ENCODE measurements around the gene ERGIC1. TPM values are rescaled to one million over a fixed set of nuclear protein-coding genes. Genes with fewer than 3 reads are reported as not detected.

ERGIC1 gene
- total and polyA plus RNA-seq, 2 of the 8 experiments (the other 6 are each of a cell fraction or from before 2014, with no cell fraction given) = 95.3 to 106 TPM

DNA sequence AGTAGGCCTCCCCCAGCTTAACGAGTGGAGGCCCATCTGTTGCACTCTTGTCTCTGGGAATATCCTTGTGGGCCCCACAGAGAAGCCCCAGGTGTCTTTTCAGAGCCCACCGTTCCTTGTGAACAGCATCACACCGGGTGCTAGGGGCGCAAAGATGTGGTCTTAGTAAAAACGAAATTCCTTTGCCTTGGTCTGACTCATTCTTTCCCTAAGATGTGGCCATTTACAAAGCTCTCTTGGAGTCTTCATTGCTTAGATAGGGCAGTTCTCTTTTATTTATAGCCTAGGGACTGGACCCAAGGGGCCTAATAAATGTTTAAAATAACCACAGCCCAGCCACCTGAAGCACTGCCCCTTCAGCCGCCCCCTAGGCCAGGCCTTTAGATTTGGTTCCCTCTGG is 72.4 kb downstream of the ERGIC1 start:
- no peak overlapping the region; the same call in 1 of the 2 replicates for H2AK5ac ChIP-seq (ENCODE audit: low read depth, low read length)
- no peak overlapping the region for H2BK12ac ChIP-seq (ENCODE audit: low read depth, low read length)
- ChIA-PET CTCF (ENCODE audit: partially characterized antibody) (interaction anchor here (1.1 to 3.7 kb wide), 12 partner anchors 9 to 195 kb away, joined by 3 to 31 read pairs (median 6); partner anchors contain the start of gene DUSP1), POLR2A (ENCODE audit: partially characterized antibody) (interaction anchor here (0.8 to 1.8 kb wide), 2 partner anchors 9 to 10 kb away, joined by 3 to 6 read pairs; no protein-coding TSS in a partner anchor)
- H3K79me2 ChIP-seq (ENCODE audit: control insufficient read depth in 1 of 2, insufficient read depth in 2 of 2, low read length in 2 of 2) = no peaks in the 10 kb centered on the region
- no peaks in the 10 kb centered on the region for H3K23me2 ChIP-seq (ENCODE audit: low read depth, low read length)
- no peak overlapping the region for H3K27ac ChIP-seq (ENCODE audit: low read depth, low read length)
- no peak overlapping the region for H3K23ac ChIP-seq (ENCODE audit: insufficient read length)
- H3K14ac ChIP-seq (ENCODE audit: insufficient read length) = no peak overlapping the region
- H3K9me3 ChIP-seq (ENCODE audit: insufficient read depth in 2 of 2, low read depth in 1 of 2, low read length in 1 of 2) = no peaks in the 10 kb centered on the region
- no peak overlapping the region for H2AFZ ChIP-seq (ENCODE audit: low read length)
- H3K56ac ChIP-seq (replicated peaks; ENCODE audit: insufficient read length, low read depth, low read length) = no peak overlapping the region
- no peak overlapping the region for H4K91ac ChIP-seq (replicated peaks; ENCODE audit: insufficient read length, low read length)
- H3K9ac ChIP-seq (replicated peaks in 1 of 4; ENCODE audit: extremely low read depth in 1 of 4, low read depth in 3 of 4, low read length in 3 of 4) = no peak overlapping the region
- no peak overlapping the region for H3K4ac ChIP-seq (replicated peaks; ENCODE audit: insufficient read length, low read depth, low read length)
- H3K4me3 ChIP-seq (ENCODE audit: extremely low read depth in 1 of 4, insufficient read depth in 2 of 4, low read depth in 3 of 4, low read length in 4 of 4) = no peak overlapping the region
- H3K79me1 ChIP-seq (ENCODE audit: low read depth, low read length) = no peaks in the 10 kb centered on the region
- H4K20me1 ChIP-seq (replicated peaks in 1 of 2; ENCODE audit: control insufficient read depth in 1 of 2, insufficient read depth in 2 of 2, low read length in 2 of 2) = peaks cover 8 to 19% of the 10 kb centered on the region in 2 experiments
- 85% methylated on average over 6 of the region's 6 CpGs; no CpG with 5 or more reads in 1 of the 2 experiments for WGBS, 2 experiments (ENCODE audit: extremely low coverage in 1 of 2, insufficient coverage in 1 of 2, insufficient read length in 1 of 2, insufficient replicate concordance in 2 of 2, low coverage in 1 of 2, low lambda C conversion rate in 2 of 2, missing lambda C conversion rate in 1 of 2)
- no peak overlapping the region for H4K5ac ChIP-seq (ENCODE audit: insufficient read length, low read depth, low read length)
- no peaks in the 10 kb centered on the region for H3K27me3 ChIP-seq (replicated peaks in 1 of 4; ENCODE audit: control insufficient read depth in 3 of 4, extremely low read depth in 1 of 4, insufficient read depth in 3 of 4, low read length in 3 of 4)
- no peak overlapping the region for H3K4me2 ChIP-seq (ENCODE audit: insufficient read depth in 1 of 2, low read depth in 2 of 2, low read length in 2 of 2)
- FAIRE-seq (no peak), DNase-seq (ENCODE audit: low read depth in 1 of 2, low spot score in 2 of 2) (no peak)
- H2BK15ac ChIP-seq (ENCODE audit: low read length) = no peak overlapping the region
- H3K18ac ChIP-seq (ENCODE audit: extremely low read depth, low read length) = no peak overlapping the region
- no peak overlapping the region for H2BK20ac ChIP-seq (ENCODE audit: low read length)
- no peak overlapping the region for H2BK5ac ChIP-seq (ENCODE audit: low read depth, low read length)
- peaks cover 0 to 9% (median 4%) of the 10 kb centered on the region in 4 experiments; a peak in 5 of 7 replicates for H3K4me1 ChIP-seq (replicated peaks in 1 of 4; ENCODE audit: control insufficient read depth in 3 of 4, insufficient read depth in 4 of 4, low read length in 3 of 4)
- H2BK120ac ChIP-seq (replicated peaks; ENCODE audit: low read depth, low read length) = no peak overlapping the region
- H4K8ac ChIP-seq (ENCODE audit: extremely low read depth, insufficient read depth, low read length) = no peak overlapping the region; the same call in 1 of the 2 replicates
- TF ChIP-seq SAP30 (IDR thresholded peaks at IDR 0.05; ENCODE audit: insufficient read depth, insufficient replicate concordance, low read length) = no peak
- no peak for TF ChIP-seq POLR2AphosphoS5 (IDR thresholded peaks at IDR 0.05; ENCODE audit: low read depth, low read length)
- TF ChIP-seq, protein P1, sequence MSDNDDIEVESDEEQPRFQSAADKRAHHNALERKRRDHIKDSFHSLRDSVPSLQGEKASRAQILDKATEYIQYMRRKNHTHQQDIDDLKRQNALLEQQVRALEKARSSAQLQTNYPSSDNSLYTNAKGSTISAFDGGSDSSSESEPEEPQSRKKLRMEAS (IDR thresholded peaks at IDR 0.05) = no peak
- H3K36me3 ChIP-seq (ENCODE audit: control insufficient read depth in 2 of 4, insufficient read depth in 4 of 4, low read length in 3 of 4) = peaks cover 2 to 9% (median 8%) of the 10 kb centered on the region in 4 experiments; a peak in 6 of 8 replicates
